Stomach (tissue), 9 donors: ENCODE results near the gene TOP2A. TPM values are rescaled to one million over a fixed set of nuclear protein-coding genes. Genes with fewer than 3 reads are reported as not detected.

Experiments used
- DNase-seq, 2 donors: peaks; one replicate each; pipeline versions ENCODE4 v3.0.0 to v3.0.0-alpha.2; 2013 to 2019
- H3K27ac ChIP-seq, 5 donors: fragments of 200-600 bp in 4 of 5; sonication (generic) in 4 of 5; one replicate each; pipeline ENCODE4 v1.5.1; 2013 to 2019; ENCODE audit warnings: mild to moderate bottlenecking in 1 of 5, moderate library complexity in 1 of 5
- H3K27me3 ChIP-seq, 3 donors: fragments of 200-600 bp; sonication (generic); one replicate each; pipeline ENCODE4 v1.5.1; 2017 to 2019; ENCODE audit warnings: mixed run types in 1 of 3
- H3K36me3 ChIP-seq, 4 donors: fragments of 200-600 bp; sonication (generic); 1 replicate in 3 of 4; 2 replicates in 1 of 4; pipeline ENCODE4 v1.5.1; 2016 to 2019
- H3K4me1 ChIP-seq, 4 donors: fragments of 200-600 bp; sonication (generic); one replicate each; pipeline ENCODE4 v1.5.1; 2016 to 2019
- H3K4me3 ChIP-seq, 4 donors: fragments of 200-600 bp; sonication (generic) in 3 of 4; one replicate each; pipeline ENCODE4 v1.5.1; 2016 to 2019; ENCODE audit warnings: mild to moderate bottlenecking in 1 of 4
- H3K9me3 ChIP-seq, 4 donors: fragments of 200-600 bp; sonication (generic); one replicate each; pipeline ENCODE4 v1.5.1; 2016 to 2019
- CTCF ChIP-seq, 7 experiments: fragments of 450-650 bp in 4 of 7; fragments of 200-600 bp in 3 of 7; sonication (generic) in 3 of 7; IDR thresholded peaks; one replicate each; pipeline ENCODE4 v1.5.1; 2016 to 2019; ENCODE audit warnings: antibody characterized with exemption in 7 of 7, control low read depth in 2 of 7, mild to moderate bottlenecking in 1 of 7
- EP300 ChIP-seq: sonication (generic); formaldehyde crosslinking; IDR thresholded peaks from one replicate; pipeline ENCODE4 v1.6.1; 2017; ENCODE audit warnings: antibody characterized with exemption
- POLR2A ChIP-seq, 4 donors: fragments of 450-650 bp; IDR thresholded peaks; one replicate each; pipeline ENCODE4 v1.6.1; 2016; ENCODE audit warnings: antibody characterized with exemption in 4 of 4, control low read depth in 2 of 4, mild to moderate bottlenecking in 1 of 4, moderate library complexity in 1 of 4
- POLR2AphosphoS5 ChIP-seq, 3 donors: sonication (generic); formaldehyde crosslinking; IDR thresholded peaks; one replicate each; pipeline ENCODE4 v1.6.1; 2016; ENCODE audit warnings: antibody characterized with exemption in 3 of 3
- WGBS, 5 donors: extraction: QIAGEN DNeasy Blood & Tissue Kit in 3 of 5; methylation state at CpG; one replicate each; pipeline versions ENCODE4 v1.1.5 to v1.1.7; 2013 to 2018; 5-methylcytosine and 5-hydroxymethylcytosine counted together
- intact Hi-C: fragments of 100-400 bp; cut with DNase I; formaldehyde crosslinking; loops from one replicate; pipeline ENCODE4 v1.15.1; 2023; ENCODE audit warnings: low total_unique reads
- polyA plus RNA-seq, 3 donors: library from polyadenylated mRNA; stranded (reverse); fragments of 200-250 nt; gene quantifications; one replicate each; pipeline ENCODE4 v1.2.3, GENCODE V29; 2013
- total RNA-seq, 5 donors: library from RNA; depleted of rRNA; stranded (reverse); fragments of >200 nt; gene quantifications; one replicate each; pipeline versions ENCODE4 v1.1.0 to v1.2.3, GENCODE V29; 2014 to 2016
- donor health status: healthy with polysubstance abuse.
- donor health status: Bipolar disorder and iron deficiency.
- donor health status: healthy.

Gene TOP2A
- total and polyA plus RNA-seq, 8 donors, result 1.2 to 129 (median 13.2) TPM

DNA sequence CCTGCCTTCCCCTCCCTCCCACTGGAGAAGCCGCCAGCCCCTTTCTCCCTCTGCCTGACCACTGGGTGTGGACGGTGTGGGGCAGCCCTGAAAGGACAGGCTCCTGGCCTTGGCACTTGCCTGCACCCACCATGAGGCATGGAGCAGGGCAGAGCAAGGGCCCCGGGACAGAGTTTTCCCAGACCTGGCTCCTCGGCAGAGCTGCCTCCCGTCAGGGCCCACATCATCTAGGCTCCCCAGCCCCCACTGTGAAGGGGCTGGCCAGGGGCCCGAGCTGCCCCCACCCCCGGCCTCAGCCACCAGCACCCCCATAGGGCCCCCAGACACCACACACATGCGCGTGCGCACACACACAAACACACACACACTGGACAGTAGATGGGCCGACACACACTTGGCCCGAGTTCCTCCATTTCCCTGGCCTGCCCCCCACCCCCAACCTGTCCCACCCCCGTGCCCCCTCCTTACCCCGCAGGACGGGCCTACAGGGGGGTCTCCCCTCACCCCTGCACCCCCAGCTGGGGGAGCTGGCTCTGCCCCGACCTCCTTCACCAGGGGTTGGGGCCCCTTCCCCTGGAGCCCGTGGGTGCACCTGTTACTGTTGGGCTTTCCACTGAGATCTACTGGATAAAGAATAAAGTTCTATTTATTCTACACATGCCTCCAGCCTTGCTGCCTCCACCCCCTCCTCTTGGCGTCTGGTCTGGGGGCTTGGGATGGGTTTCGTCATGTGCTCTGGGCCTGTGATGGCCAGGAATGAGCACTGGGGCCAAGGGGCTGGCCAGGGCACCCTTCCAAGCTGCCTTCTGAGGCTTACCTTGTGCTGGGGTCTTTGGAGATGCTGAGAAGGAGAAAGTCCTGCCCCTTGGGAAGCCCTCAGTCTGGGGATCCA lies 60.5 kb downstream of the TOP2A start:
- Histone ChIP-seq H3K4me3 (no peak overlapping the region), H3K4me1 (peaks cover 12 to 58% (median 34%) of the 10 kb centered on the region in 4 donors), H3K27ac (peak overlapping the region in 3 of 5 donors; percentile 11 to 65 (median 32)), H3K9me3 (no peaks in the 10 kb centered on the region), H3K27me3 (peaks cover 0 to 14% (median 0%) of the 10 kb centered on the region in 3 donors), H3K36me3 (peaks cover 34 to 47% (median 43%) of the 10 kb centered on the region in 4 donors)
- WGBS, 5 donors, result 49 to 66% (median 63%) methylated on average over 13 to 19 of the region's 19 CpGs
- peak in 1 of 2 donors; percentile 41 for DNase-seq
- no peak for TF ChIP-seq POLR2A (IDR thresholded peaks at IDR 0.05)
- TF ChIP-seq POLR2AphosphoS5 (IDR thresholded peaks at IDR 0.05), result no peak
- TF ChIP-seq EP300, result no peak
- TF ChIP-seq CTCF (IDR thresholded peaks at IDR 0.05), result no peak
- intact Hi-C loops, result no loop called here

GRCh38 chr17:40355804-40356758 lies 61.6 kb downstream of the TOP2A start:
- Histone ChIP-seq H3K4me3 (no peak overlapping the region), H3K36me3 (peaks cover 45 to 58% (median 55%) of the 10 kb centered on the region in 4 donors), H3K4me1 (peaks cover 15 to 66% (median 37%) of the 10 kb centered on the region in 4 donors), H3K27me3 (peaks cover 0 to 2% (median 0%) of the 10 kb centered on the region in 3 donors), H3K9me3 (no peaks in the 10 kb centered on the region), H3K27ac (peak overlapping the region in 3 of 5 donors; percentile 11 to 65 (median 32))
- no peak for TF ChIP-seq POLR2A (IDR thresholded peaks at IDR 0.05)
- no peak for TF ChIP-seq EP300
- TF ChIP-seq CTCF (IDR thresholded peaks at IDR 0.05), result no peak
- TF ChIP-seq POLR2AphosphoS5 (IDR thresholded peaks at IDR 0.05), result no peak
- intact Hi-C loops, result loop anchor here (2.0 kb wide), 1 partner anchor 53 kb away; no protein-coding TSS in a partner anchor
- 68 to 86% (median 78%) methylated on average over 19 to 33 of the region's 33 CpGs for WGBS, 5 donors
- peak in 1 of 2 donors; percentile 55 for DNase-seq

DNA sequence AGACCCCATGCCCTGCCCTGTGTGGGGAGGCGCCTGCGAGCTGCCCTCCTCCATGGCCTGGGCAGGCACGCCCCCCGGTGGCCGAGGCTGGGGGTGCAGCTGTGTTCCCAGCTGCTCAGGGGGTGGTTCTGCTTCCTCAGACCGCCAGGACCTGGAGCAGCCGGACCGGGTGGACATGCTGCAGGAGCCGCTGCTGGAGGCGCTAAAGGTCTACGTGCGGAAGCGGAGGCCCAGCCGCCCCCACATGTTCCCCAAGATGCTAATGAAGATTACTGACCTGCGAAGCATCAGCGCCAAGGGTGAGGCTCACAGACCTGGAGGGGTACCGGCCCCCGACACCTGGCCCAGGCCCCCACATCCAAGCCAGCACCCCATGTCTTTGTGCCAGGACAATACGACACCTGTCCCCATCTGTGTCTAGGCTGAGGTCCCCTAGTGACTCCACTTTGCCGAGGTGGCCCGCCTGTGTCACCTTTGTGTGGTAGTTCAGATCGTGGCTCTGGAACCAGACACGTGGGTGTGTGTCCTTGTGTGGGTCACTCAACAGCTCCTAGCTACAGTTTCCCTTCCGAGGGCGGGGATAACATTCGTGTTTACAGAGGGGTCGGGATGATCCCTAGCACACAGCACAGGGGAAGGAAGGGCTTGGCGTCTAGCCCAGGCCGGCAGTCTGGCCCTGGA lies 62.4 kb downstream of the TOP2A start:
- intact Hi-C loops, result loop anchor here (2.0 kb wide), 1 partner anchor 52 kb away; no protein-coding TSS in a partner anchor
- peaks cover 23 to 74% (median 45%) of the 10 kb centered on the region in 4 donors for H3K4me1 ChIP-seq
- peak; percentile 80 to 91 for DNase-seq
- H3K27me3 ChIP-seq, result no peaks in the 10 kb centered on the region
- H3K36me3 ChIP-seq, result peaks cover 45 to 67% (median 57%) of the 10 kb centered on the region in 4 donors
- 46 to 57% (median 51%) methylated on average over 13 to 29 of the region's 29 CpGs for WGBS, 5 donors
- H3K27ac ChIP-seq, result peak overlapping the region in 3 of 5 donors; percentile 14 to 65 (median 32)
- H3K9me3 ChIP-seq, result no peaks in the 10 kb centered on the region
- no peak overlapping the region for H3K4me3 ChIP-seq
- TF ChIP-seq CTCF (IDR thresholded peaks at IDR 0.05) (peak in 6 of 7 experiments; percentile 82 to 99 (median 94)), POLR2A (IDR thresholded peaks at IDR 0.05) (no peak), POLR2AphosphoS5 (IDR thresholded peaks at IDR 0.05) (peak in 1 of 3 donors; percentile 36)
